Fibroblast of skin of abdomen (primary cell): ENCODE data around the gene NBAS.
"Not testable (repeated sequence)": the region's sequence is repeated elsewhere in the genome, so short reads cannot be mapped to it uniquely, and the experiment has no call there.

Experiments used
- DNase-seq: peaks from one replicate; pipeline ENCODE4 v3.0.0-alpha.2; 2013

NBAS gene

GRCh38 chr2:15456352-15456751, 104.8 kb downstream of the NBAS start:
- no peak for DNase-seq

GRCh38 chr2:15450808-15451207, 110.3 kb downstream of the NBAS start:
- no peak for DNase-seq

DNA sequence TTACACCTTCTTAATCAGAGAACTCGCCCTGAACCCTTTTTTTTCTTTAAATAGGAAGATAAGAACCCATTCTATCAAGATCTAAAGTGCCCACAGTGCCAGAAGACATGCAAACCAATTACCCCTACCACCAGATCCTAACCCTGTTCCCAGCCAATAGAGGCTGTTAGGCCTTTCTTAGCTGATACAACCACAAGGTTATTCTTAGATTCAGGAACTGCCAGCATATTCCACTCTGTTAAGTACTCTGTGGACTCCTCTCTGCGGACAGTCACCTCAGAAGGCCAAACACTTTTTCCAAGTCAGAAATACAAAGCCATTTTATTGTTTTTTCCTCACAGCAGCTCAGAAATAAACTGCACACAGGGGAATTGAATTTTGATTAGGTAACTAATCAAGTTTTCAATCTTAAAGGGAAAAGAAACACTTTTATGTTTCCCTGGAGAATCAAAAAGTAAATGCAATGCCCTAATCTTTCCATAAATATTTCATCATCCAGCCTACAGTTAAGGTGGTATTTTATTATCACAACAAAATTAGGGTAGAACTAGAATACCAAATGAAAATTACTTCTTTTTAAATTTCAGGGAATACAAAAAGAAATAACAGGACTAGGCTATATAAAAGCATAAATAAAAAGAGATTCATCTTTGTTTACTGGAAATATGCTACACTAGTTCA, 111.4 kb downstream of the NBAS start:
- DNase-seq = no peak

GRCh38 chr2:15448250-15448839, 112.8 kb downstream of the NBAS start:
- DNase-seq = no peak

- DNase-seq = no peak
Measured at GRCh38 chr2:15447381-15447780, 113.8 kb downstream of the NBAS start.

DNA sequence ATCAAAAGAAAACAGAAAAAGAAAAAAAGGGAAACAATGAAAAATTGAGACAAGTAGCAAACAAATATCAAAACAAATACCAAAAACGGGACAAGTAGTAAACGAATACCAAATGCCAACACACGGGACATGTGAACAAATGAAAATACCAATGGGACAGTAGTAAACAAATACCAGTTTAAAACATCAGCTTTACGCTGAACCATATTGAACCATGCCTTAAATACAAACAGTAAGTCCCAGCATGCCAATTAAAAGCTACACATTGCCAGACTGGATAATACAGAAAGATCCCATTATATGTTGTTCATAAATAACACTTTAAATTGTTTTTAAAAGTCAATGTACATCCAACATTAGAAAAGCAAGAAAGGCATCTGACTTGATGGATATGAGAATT, 114.2 kb downstream of the NBAS start:
- no peak for DNase-seq

GRCh38 chr2:15445891-15446562, 115.1 kb downstream of the NBAS start:
- DNase-seq = no peak

DNA sequence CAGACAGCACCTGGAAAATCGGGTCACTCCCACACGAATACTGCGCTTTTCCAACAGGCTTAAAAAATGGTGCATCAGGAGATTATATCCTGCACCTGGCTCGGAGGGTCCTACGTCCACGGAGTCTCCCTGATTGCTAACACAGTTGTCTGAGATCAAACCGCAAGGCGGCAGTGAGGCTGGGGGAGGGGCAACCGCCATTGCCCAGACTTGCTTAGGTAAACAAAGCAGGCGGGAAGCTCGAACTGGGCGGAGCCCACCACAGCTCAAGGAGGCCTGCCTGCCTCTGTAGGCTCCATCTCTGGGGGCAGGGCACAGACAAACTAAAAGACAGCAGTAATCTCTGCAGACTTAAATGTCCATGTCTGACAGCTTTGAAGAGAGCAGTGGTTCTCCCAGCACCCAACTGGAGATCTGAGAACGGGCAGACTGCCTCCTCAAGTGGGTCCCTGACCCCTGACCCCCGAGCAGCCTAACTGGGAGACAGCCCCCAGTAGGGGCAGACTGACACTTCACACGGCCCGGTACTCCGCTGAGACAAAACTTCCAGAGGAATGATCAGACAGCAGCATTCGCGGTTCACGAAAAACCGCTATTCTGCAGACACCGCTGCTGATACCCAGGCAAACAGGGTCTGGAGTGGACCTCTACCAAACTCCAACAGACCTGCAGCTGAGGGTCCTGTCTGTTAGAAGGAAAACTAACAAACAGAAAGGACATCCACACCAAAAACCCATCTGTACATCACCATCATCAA, 121.2 kb downstream of the NBAS start:
- not testable (repeated sequence) for DNase-seq

- DNase-seq = not testable (repeated sequence)
Measured at GRCh38 chr2:15439366-15439765, 121.8 kb downstream of the NBAS start.

GRCh38 chr2:15436195-15436594, 124.9 kb downstream of the NBAS start:
- DNase-seq = no peak

GRCh38 chr2:15435474-15435873, 125.7 kb downstream of the NBAS start:
- no peak for DNase-seq

DNA sequence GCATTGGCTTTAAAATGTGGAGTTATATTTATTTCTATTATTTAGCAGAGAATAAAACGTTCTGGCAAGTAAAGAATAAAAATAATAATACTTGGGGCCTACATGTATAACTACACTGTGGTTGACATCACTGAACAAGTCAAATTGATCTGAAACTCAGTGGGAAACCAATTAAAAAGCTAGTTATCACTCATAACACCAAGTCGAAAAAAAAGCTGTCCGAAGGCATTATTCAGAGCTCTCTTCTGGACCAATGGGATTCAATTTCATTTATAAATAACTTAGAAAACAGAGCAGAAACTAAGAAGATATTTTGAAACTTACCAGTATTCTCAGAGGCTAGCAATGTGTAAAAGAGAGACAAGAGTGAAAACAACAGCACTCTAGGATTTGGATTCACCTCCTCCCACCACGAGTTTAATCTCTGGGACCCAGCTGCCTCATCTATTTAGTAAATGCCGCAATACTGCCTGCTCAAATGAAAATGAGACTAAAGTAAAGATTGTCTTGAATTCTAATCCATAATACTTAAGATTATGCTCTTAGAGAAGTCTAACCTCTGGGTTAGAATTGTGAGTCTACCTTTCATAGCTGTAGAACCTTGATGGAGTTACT, 128.4 kb downstream of the NBAS start:
- DNase-seq = no peak

- no peak for DNase-seq
Measured at GRCh38 chr2:15429032-15429431, 132.1 kb downstream of the NBAS start.

DNA sequence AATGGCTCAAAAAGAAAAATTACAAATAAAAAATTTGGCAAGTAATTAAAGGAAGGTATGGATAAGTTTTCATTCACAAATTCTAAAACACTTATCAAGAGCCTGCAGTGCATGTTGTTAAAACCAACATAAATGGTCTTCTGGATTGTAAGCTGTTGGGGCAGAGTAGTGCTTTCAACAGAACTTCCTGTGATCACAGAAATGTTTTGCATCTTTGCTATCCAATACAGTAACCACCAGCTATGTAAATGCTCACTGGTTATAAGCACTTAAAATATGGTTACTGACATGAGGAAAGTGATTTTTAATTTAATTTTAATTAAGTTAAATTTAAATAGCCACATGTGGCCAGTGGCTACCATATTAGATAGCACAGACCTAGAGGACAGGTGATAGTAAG, 133.1 kb downstream of the NBAS start:
- DNase-seq = no peak

DNA sequence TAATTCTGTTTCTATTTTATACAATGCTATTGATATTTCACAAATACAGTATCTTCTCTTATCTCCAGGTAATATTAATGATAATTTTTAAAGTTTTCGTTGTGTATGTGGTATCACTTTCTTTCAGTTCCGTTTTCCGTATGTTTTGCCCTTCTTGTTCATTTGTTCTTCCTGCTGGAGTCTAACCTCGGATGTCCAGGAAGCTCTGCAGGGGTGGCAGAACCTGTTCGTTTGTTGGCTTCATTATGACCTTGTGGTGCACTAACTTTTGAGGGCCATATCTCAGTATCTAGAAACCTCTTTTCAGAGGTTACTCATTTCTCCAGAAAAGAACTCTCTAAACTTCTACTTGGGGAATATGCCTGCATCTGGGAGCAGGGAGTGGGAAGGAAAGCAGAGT, 134.5 kb downstream of the NBAS start:
- DNase-seq = no peak

DNA sequence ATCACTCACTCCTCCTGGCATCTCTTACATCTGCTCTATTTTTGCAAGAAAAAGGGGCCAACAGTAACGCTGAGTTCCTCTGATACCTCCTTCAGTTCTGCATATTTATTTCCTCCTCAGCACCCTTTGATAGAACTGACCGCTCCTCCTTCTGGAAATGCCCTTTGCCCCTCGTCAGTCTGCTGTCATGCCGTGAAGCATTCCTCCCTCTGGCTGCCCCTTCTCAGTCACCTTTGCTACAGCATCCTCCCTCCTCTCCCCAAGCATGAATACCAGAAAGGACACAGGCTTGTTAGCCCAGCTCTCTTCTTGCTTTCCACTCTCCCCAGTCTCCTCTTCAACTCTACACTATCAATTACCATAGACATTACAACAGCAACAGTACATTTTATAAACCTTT, 135.4 kb downstream of the NBAS start:
- no peak for DNase-seq

GRCh38 chr2:15421753-15422152, 139.4 kb downstream of the NBAS start:
- no peak for DNase-seq

DNA sequence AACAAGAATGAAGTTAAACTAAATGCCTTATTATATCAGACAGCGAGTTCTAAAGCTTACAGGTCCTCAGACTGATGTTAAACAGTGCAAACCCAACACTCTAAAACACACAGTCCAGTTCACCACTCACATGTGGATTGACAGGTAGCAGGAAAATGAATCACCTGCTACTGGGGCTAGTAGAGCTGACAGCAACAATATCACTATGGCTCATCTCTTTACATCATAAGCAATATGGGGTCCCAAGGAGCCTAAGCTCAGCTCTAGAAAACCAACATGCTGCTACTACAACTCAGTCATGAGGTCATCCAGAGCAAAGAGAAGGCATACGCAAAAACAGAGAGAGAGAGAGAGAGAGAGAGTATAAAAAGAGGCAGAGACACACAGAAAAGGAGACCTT, 145.4 kb downstream of the NBAS start:
- no peak for DNase-seq

DNA sequence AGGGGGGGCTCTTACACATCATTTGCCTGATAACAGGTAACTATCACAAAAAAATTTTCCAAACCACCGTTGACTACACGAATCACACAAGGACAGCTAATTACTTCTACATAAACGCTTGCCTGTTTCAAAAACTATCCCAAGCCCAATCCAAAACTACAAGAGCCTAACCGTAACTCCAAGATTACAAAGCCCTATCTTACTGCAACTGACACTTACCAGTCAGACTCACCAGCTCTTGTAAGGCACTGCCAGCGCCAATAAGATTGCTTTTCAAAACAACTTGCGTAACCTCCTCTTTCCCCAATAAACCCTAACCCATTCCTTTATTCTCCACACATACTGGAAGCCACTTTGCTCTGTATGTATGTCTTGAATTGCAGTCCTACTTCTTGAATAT, 148.4 kb downstream of the NBAS start:
- DNase-seq = no peak

DNA sequence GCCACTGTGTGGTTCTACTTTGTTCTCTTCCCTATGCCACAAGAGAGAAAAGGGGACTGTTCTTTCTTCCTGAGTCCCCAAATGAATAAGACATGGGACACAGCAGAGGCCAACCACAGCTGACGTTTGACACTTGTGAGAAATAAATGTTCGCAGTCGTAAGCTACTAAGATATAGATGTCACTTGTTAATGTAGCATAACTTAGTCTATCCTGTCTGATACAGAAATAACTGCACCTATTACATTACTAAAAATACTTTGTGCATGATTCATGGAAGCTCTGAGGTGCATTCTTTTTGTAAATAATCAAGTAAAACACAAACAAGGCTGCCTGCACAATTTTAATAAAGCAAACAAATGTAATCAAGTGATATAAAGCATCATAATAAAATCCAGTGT, 148.8 kb downstream of the NBAS start:
- DNase-seq = no peak

DNA sequence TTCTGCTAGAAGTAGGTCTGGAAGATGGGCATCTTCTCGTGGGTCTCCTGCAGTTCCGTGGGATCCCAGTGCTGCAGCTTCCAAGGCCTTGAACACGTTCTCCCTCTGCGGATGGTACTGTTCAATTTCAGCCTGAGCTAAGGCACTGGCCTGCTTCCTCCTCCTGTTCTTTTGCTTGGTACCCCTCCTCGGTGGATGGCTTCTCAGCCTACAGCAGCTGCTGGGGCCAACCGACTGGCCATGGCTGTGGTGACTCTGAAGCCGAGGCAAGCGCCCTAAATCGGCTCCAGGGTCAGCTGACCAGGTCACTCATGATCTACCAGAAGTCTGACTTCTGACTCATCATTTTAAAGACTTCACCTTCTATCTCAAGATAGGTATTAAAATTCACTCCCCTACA, 150.2 kb downstream of the NBAS start:
- DNase-seq = no peak

DNA sequence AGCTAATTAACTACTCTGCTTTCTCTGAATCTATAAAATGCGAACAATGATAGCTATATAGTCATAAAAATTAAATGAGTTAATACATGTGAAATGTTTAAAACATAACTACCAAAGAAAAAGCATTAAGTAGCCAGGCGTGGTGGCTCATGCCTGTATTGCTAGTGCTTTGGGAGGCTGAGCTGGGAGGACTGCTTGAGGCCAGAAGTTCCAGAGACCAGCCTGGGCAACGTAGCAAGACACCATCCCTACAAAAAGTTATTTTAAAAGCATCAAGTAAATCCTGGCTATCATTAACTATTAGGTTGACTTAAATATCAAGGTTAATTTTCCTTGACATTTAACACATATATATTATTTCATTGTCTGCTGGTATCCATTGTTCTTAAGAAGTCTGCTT, 152.4 kb downstream of the NBAS start:
- no peak for DNase-seq

DNA sequence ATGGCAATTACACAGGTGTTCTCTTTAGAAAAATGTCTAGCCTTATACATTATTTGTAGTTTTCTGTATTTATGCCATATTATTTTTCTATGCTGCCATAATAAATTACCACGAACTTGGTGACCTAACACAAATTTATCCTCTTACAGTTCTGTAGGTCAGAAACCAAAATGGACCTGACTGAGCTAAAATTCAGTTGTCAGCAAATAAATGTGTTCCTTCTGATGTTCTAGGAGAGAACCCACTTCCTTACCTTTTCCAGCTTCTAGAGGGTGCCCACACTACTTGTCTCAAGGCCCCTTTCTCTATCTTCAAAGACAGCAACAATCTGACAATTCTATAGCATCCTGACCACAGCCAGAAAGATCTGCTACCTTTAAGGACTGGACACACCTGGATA, 153.5 kb downstream of the NBAS start:
- no peak for DNase-seq
